HG03103 (cell line): Measurements from ENCODE around the gene CEACAM8.
"Not testable (repeated sequence)": the region's sequence is repeated elsewhere in the genome, so short reads cannot be mapped to it uniquely, and the experiment has no call there.

Source experiments
- ATAC-seq: cut with Tn5 transposase; IDR thresholded peaks from one replicate; pipeline ENCODE4 v1.9.1; 2021; ENCODE audit warnings: low read depth; ENCODE audit not compliant: unreplicated experiment

CEACAM8 gene

DNA sequence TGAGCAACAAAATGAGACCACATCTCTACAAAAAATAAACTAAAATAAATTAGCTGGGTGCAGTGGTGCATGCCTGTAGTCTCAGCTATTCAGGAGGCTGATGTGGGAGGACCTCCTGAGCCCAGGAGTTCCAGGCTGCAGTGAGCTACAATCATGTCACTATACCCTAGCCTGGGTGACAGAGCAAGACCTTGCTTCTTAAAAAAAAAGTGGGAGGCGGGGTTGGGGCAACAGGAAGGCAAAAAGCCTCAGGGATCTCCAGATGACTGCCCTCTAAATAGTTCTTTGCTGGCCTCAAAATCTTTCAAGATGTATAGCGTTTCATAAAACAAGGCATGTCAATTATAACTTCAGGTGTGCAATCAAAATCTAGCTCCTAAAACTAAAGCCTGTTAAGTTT lies 18.5 kb downstream of the CEACAM8 start:
- ATAC-seq: no peak

DNA sequence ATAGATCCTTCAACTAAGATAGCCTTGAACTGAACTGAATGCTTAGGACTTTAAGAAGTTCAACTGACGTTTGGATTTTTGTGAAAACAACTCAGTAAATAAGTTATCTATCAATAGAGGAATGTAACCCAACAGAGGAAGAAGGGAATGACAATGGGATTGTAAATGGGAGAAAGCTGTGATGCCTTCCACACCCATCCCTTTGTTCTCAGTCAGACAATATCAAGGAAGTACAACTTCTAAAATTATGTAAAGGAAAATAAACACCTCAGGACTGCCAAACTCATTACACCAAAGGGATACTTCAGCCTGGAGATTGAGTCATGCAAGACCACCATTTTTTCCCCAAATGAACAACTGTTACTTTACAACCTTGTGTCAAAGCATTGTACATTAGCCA lies 21.1 kb downstream of the CEACAM8 start:
- no peak for ATAC-seq

DNA sequence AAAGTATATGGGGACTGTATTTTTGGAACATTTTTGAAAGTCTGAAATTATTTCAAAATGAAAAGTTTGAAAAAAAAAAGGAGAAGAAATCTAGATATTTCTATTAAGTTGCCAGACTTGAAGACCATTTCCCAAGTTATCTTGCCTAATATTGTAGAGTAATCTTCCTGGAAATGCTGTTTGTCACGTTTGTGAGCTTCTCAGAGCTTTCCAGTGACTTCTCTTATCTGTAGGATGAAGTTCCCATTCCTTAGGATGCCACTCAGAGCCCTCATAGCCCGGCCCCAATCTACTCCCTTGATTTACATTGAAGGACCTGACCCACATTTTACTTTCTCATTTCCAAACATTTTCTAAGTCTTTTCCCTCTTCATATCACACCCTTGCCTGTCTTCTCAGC lies 23.6 kb downstream of the CEACAM8 start:
- ATAC-seq: no peak

DNA sequence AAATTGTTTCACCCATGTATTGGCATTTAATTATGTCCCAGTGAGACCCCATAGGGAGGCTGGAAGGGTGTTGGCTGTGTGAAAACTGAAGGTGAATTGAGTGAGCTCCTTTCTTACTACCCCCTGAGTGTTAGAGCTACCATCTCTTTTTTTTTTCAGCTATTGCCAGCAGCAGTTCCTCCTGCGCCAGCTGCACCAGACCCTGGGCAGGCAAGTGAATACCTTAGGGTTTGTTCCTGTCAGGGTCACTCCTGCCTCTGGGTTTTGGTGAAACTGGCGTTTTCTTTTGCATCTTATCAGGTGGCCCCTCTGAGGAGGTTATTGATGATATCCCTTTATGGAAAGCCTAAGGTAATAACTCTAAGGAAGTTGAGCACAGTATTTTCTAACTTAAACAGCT lies 25.5 kb downstream of the CEACAM8 start:
- ATAC-seq: no peak

DNA sequence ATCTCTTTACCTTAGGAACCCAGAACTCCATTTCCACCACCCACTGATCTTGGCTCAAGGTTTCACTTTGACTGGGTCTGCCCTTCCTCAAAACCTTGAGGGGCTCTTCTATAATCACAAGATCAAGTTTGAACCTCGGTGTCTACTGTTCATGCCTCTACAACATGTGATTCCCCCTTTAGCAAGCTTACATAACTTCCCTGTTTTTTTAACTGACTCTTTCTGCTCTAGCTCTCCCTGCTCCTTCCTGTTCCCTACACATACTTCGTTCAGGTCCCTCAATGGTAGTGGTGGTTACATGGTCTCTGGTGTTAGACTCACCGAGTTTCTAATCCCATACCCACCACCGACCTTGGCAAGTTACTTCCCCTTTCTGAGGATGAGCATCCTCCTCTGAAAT lies 26.7 kb downstream of the CEACAM8 start:
- ATAC-seq: no peak

DNA sequence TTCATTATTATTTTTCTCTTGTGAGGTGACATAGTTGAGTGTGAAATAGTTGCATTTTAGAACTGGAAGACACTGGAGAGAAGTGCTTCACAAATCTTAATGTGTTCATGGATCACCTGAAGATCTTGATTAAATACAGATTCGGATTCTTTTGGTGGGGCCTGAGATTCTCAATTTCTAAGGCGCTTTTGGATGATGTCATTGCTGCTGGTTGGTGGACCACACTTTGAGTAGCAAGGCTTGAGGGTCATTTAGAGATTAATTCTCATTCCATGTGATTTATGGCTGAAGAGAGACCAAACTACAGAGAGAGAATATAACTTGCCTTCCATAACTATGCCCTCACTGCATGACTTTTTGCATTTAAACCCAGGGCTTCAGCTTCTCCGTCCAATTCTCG lies 27.2 kb downstream of the CEACAM8 start:
- ATAC-seq: no peak

DNA sequence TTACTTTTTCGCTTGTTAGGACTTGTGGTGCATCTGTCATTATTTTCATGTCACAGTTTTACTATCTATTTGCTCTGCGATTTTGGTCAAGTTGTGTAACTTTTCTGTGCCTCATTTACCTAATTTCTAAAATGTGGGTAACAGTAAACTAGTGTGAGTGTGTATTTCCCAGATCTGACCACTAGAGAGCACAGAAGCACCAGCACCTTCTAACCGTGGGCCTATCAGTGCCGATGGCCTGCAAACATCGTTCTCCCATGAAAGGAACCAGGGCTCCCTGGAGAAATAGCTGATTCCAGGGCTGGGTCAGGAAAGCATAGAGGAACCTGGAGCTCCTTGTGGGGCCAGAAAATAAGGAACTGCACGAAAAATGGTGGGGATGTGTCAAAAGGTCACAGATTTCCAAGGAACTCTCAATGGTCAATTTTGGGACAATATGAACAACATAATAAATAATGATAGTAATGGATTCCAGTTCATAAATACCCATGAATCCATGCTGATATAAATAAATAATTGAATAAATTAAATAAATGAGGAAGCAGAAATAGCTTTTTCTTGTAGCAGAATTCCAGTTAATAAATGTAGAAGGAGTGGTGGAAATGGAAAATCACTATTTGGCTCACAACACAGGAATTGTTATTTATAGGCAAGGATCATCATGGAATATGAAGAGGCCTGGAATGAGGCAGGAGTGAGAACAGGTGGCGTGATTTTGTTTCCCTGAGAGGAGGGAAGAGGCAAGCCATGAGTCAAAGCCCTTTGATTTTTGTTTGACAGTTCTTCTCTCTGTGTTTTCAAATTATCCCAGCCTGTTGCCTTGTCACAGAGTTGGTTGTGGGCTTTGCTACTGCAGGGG lies 31.1 kb downstream of the CEACAM8 start:
- ATAC-seq: no peak

DNA sequence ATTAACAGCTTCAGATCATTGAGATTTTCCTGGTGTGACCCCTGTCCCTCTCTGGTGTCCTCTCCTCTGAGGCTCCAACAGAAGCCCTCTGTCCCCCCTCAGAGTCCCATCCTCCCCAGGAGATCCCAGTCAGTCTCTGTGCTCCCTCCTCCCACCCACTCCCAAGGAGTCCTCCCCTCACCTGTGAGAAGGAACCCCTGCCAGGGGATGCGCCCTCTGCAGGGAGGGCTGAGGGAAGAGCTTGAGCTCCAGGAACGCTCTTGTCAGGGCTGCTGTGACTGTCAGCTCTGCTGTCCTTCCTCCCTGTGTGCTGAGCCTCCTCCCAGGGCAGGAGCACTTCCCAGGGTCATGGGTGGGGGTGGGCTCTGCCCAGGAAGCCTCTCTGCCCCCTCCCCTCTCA lies 33.2 kb downstream of the CEACAM8 start:
- no peak for ATAC-seq

DNA sequence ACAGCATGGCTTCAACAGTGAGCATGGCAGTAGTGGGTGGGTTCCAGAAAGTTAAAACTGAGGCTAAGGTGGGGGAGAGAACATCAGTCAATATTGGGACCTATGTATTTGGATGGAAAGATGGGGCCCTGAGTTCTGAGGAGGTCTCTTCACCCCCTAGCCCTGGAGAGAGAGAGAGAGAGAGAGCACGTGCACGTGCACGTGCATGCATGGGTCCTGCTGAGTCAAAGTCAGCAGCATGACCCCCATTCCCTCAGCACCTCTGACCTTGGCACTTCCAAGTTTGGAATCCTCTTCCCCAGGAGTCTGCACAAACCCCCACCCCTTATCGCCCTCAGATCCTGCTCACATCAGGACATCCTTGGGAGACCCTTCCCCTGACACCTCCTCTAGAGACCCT lies 34.0 kb downstream of the CEACAM8 start:
- ATAC-seq: no peak

DNA sequence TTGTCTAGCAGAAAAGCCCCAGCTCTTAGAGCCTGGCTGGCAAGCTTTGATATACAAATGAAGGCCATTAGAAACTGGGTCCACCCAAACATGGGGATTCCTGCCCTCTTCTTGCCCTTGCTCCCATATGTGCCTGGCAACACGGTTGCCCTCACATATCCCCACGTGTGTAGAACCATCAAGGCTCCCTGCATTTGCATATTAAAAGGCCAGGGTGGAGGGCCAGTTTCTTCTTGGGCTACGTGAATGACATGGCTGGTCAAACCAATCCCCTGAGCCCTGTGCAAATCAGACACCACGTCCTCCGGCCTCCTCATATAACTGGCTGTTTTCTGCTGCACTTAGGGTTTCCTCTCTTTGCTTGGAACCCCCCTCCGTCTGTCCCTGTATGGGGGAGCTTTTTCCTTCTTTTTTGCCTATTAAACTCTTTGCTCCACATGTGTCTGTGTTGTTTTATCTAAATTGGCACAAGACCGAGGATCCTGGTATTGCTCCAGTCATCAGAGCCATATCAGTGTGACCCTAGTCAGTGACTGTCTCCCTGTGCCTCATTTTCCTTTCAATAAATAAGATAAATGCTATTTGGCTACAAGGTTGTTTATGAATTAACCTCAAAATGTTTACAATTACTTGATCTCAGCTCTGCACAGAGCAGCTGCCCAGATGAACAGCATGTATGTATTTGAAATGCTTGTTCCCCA lies 36.1 kb downstream of the CEACAM8 start:
- ATAC-seq: no peak

DNA sequence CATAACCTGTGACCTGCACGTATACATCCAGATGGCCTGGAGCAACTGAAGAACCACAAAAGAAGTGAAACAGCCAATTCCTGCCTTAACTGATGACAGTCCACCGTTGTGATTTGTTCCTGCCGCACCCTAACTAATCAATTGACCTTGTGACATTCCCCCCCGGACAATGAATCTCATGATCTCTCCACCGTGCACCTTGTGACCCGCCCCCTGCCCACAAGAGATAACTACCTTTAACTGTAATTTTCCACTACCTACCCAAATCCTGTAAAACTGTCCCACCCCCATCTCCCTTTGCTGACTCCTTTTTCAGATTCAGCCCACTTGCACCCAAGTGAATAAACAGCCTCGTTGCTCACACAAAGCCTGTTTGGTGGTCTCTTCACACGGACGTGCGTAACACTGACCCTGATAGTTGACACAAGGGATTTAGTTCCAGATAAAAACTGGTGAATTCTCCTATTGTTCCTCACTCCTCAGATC lies 37.3 kb downstream of the CEACAM8 start:
- not testable (repeated sequence) for ATAC-seq

DNA sequence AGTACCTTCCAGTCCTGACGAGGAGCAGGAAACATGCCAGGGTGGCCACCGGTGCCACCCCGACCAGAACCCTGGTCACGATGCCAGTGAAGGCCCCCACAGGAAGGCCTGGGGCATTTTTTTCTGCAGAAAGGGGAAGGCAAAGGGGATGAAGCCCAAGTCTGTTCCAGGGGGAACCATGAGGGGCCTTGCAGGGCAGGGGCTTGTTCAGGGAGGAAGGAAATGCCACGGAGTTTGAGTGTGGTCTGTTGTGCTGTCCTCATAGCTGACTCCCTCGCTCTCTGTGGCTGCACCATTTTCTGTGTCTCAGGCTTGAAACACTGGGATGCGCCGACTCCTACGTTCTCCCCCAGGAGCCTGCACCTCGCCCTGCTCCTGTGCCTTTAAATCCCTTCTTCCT lies 38.9 kb downstream of the CEACAM8 start:
- no peak for ATAC-seq

DNA sequence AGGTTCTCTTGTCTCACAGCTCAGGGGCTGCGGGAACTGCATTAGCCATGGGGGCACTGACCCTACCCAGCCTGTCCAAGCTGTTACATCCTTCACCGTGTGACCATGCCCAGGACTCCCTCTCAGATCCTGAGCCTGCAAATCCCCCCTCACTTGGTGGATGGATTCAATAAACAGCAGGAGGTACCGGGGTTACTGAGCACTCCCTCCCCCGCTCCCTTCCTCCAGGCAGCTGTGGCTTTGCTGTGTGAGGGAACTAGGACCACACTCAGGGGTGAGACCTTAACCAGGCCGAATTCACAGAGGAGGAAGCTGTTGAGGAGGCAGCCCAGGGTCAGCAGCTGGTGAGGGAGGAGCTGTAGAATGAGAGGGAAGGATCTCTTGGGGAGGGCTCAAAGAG lies 39.4 kb downstream of the CEACAM8 start:
- ATAC-seq: no peak

DNA sequence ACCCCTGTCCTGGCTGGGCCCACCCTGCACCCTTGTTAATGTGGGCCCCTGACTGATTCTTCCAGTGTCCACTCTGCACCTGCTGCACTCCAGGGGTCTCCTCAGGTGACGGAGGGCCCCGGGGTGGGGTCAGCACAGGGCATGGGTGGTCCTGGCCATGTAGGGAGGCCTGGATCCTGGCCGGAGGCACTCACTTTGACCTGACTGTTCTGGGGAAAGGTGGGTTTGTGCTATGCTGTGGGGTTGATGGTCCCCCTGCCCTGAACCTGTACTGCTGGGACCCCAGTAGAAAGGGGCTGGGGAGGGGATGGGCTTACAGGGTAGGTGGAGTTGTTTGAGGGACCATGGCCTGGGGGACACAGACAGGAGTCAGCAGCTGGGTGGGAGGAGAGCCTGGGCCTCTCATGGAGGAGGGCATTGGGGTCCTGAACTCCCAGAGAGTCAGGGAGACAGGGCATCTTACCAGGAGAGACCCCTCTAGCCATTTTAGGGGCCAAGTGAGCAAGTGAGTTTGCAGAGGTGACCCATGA lies 40.6 kb downstream of the CEACAM8 start:
- no peak for ATAC-seq

DNA sequence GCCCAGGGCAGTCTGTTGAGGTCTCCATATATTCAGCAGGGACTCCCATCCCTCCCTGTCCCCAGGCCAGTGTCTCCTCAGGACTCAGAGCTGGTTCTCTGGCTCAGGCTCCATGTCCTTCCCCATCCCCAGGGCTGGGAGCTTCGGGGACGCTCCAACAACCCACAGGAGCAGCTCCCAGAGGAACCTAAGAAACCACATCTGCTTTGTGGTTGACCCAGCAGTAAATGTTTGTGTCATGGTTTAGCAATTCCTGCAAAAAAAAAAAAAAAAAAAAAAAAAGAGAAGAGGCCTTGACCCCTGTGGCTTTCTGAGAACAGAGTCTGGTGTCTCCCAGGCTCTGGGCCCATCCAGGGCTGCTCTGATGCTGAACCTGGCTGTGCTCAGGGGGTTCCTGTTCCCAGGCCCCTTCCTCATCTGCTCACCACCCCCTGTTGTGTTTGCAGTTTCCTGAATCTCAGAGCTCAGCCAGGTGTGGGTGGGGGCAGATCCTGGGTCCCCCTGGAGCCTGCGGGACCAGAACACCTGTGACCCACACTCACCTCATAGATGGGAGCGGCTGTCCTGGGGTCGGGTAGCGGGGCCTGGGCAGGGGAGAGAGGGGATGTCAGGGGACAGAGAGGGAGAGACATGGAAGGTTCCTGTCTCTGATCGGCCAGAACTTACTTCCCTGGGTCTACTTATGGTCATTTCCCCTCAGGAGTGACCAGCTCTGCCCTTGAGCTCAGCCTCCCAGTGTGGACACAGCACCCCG lies 41.3 kb downstream of the CEACAM8 start:
- no peak for ATAC-seq

DNA sequence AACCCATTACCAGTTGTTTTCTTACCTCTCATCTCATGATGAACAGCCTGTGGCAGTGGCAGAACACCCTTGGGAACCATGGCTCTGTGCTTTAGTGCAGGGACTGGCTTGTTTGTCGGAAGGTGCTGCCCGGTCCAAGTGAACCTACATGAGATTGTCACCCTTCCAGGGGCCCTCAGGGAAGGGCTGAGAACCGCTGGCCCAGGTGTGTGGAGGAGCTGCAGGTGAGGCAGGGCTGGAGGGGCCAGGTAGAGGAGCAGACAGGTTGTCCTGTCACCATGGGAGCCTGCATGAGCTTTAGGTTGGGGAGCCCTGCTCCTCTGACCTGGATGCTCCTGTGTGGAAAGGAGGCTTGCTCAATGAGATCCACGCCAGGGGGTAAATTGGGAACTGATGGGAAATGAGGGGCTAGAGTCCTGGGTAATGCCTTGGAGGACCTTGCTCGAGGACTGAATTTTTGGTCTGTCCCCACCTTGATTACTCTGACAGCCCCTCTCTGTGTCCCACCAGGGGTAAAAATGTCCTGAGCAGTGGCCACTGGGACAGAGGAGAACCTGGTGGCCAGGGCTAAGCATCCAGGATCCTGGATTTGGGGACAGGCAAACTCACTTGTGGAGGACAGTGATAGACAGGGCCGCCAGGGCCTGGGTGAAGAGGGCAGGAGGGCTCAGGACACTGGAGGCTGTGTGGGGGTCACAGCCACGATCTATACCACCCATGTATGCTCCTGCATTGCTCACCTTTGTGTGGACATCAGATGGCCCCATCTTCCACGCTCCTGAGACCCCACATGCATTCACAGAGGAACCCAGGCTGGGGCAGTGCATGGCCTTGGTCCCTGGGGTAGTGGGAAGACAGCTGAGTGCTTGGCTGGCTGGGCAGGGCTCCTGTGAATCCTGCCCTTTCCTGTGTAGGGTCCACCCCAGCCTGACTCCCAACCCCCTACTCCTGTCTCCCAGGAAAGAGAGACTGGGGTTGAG lies 42.3 kb downstream of the CEACAM8 start:
- no peak for ATAC-seq

DNA sequence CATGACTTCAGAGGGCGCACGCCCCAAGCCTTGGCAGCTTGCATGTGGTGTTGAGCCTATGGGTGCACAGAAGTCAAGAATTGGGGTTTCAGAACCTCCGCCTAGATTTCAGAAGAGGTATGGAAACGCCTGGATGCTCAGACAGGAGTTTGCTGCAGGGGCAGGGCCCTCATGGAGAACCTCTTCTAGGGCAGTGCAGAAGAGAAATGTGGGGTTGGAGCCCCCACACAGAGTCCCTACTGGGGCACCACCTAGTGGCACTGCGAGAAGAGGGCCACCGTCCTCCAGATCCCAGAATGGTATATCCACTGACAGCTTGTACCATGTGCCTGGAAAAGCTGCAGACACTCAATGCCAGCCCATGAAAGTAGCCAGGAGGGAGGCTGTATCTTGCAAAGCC lies 44.2 kb downstream of the CEACAM8 start:
- ATAC-seq: not testable (repeated sequence)

DNA sequence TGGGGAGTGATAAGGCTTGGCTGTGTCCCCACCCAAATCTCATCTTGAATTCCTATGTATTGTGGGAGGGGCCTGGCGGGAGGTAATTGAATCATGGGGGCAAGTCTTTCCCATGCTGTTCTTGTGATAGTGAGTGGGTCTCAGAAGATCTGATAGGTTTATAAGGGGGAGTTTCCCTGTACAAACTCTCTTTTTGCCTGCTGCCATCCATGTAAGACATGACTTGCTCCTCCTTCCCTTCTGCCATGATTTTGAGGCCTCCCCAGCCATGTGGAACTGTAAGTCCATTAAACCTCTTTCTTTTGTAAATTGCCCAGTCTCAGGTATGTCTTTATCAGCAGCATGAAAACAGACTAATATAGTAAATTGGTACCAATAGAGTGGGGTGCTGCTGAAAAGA lies 45.7 kb downstream of the CEACAM8 start:
- ATAC-seq: not testable (repeated sequence)

DNA sequence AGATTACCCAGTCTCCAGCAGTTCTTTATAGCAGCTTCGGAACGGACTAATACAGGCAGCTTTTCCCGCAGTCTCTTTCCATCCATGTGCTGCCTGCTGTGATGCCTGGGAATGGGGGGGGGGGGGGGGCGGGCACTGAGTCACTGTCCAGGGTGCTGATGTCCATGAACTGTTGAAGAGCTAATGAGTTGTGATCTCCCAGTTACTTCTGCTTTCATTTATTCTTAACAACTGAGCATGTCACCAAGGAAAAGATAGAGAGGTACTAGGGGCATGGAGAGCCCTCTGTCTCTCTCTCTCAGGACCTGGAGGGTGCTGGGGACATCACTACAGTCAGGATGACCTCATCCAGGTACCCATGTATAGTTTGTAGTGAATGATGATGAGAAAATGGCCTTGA lies 46.2 kb downstream of the CEACAM8 start:
- no peak for ATAC-seq

DNA sequence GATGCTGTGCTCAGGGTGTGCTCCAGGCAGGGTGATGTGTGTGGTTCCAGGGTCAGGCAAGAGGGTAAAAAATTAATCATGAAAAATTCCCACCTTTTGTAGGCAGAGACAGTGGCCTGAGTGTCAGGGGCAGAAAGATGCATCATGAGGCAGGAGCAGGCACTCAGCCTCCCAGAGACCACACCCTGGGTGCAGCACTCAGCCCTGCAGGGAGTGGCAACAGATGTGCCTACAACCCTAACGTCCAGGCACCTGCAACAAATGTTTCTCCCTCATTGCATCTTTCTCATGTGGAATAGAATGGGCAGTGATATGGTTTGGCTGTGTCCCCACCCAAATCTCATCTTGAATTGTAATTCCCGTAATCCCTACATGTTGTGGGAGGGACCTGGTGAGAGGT lies 46.8 kb downstream of the CEACAM8 start:
- ATAC-seq: no peak
